B cell (primary cell): Measurements from ENCODE around the gene HYAL2. TPM values are rescaled to one million over a fixed set of nuclear protein-coding genes. Genes with fewer than 3 reads are reported as not detected.

Experiments
- ATAC-seq: fragments of 200-7000 bp; cut with Tn5 transposase; one replicate; pipeline ENCODE4 v1.10.0; 2021; ENCODE audit warnings: low read depth, mild to moderate bottlenecking, moderate number of reproducible peaks, moderate library complexity
- CTCF ChIA-PET: fragments of 350-600 bp; sonication (Branson Sonifier 250); formaldehyde crosslinking; loops from one replicate; lab custom pipeline; 2021; ENCODE audit warnings: antibody characterized with exemption, inconsistent platforms; lab: Charles Lee
- POLR2A ChIA-PET: fragments of 350-600 bp; sonication (Branson Sonifier 250); formaldehyde crosslinking; loops from one replicate; lab custom pipeline; 2021; ENCODE audit warnings: antibody characterized with exemption; lab: Charles Lee
- DNase-seq: peaks from one replicate; pipeline ENCODE4 v3.0.0; 2013
- H2AFZ ChIP-seq: 2 replicates; pipeline ENCODE4 v1.6.1; 2012; ENCODE audit warnings: mild to moderate bottlenecking, low read depth, low read length; ENCODE audit not compliant: insufficient read depth, poor library complexity, severe bottlenecking
- H3K27ac ChIP-seq, 2 donors: 1 replicate in 1 of 2; 2 replicates in 1 of 2; pipeline ENCODE4 v1.5.1; 2012 to 2013; ENCODE audit warnings: low read length in 2 of 2, mild to moderate bottlenecking in 2 of 2, moderate library complexity in 1 of 2
- H3K27me3 ChIP-seq, 4 experiments: fragments of 200-600 bp in 1 of 4; sonication (generic) in 1 of 4; replicated peaks in 1 of 4; 1 replicate in 2 of 4; 2 replicates in 2 of 4; pipeline versions ENCODE4 v1.6.1 to v1.7.0; 2013 to 2016; ENCODE audit warnings: low read length in 3 of 4, mild to moderate bottlenecking in 2 of 4, mixed read lengths in 1 of 4, moderate library complexity in 1 of 4; ENCODE audit not compliant: insufficient read depth in 4 of 4, control insufficient read depth in 3 of 4; ENCODE audit errors: control extremely low read depth in 1 of 4
- H3K36me3 ChIP-seq, 2 experiments: replicated peaks in 1 of 2; 1 replicate in 1 of 2; 2 replicates in 1 of 2; pipeline versions ENCODE4 v1.6.1 to v1.7.1; 2013; ENCODE audit warnings: low read length in 1 of 2; ENCODE audit not compliant: insufficient read depth in 2 of 2, control insufficient read depth in 1 of 2; ENCODE audit errors: control extremely low read depth in 1 of 2, extremely low read depth in 1 of 2
- H3K4me1 ChIP-seq, 2 donors: fragments of 200-600 bp in 1 of 2; sonication (generic) in 1 of 2; 1 replicate in 1 of 2; 2 replicates in 1 of 2; pipeline versions ENCODE4 v1.5.1 to v1.6.1; 2013 to 2017; ENCODE audit warnings: low read length in 2 of 2; ENCODE audit not compliant: control insufficient read depth in 2 of 2, insufficient read depth in 2 of 2
- H3K4me2 ChIP-seq: replicated peaks from 2 replicates; pipeline ENCODE3; 2012; ENCODE audit warnings: mild to moderate bottlenecking, low read depth, low read length; ENCODE audit not compliant: poor library complexity, severe bottlenecking
- H3K4me3 ChIP-seq, 5 experiments: fragments of 200-600 bp in 1 of 5; sonication (generic) in 1 of 5; 1 replicate in 3 of 5; 2 replicates in 2 of 5; pipeline versions ENCODE4 v1.5.1 to v1.7.0; 2011 to 2016; ENCODE audit warnings: low read length in 4 of 5, mild to moderate bottlenecking in 4 of 5, low read depth in 2 of 5, control low read depth in 1 of 5, moderate library complexity in 1 of 5; ENCODE audit not compliant: insufficient read depth in 1 of 5; ENCODE audit errors: control extremely low read depth in 1 of 5, extremely low read depth in 1 of 5
- H3K79me2 ChIP-seq: fragments of 200-600 bp; sonication (generic); one replicate; pipeline ENCODE4 v1.6.0; 2016; ENCODE audit warnings: low read length; ENCODE audit not compliant: control insufficient read depth, insufficient read depth
- H3K9ac ChIP-seq: fragments of 200-600 bp; sonication (generic); 2 replicates; pipeline ENCODE4 v1.6.1; 2017; ENCODE audit warnings: mild to moderate bottlenecking, low read length, moderate library complexity
- H3K9me3 ChIP-seq, 3 donors: one replicate each; pipeline versions ENCODE4 v1.6.1 to v1.7.1; 2013; ENCODE audit warnings: low read length in 2 of 3; ENCODE audit not compliant: control insufficient read depth in 2 of 3, insufficient read depth in 1 of 3; ENCODE audit errors: control extremely low read depth in 1 of 3
- H4K20me1 ChIP-seq: 2 replicates; pipeline ENCODE4 v1.6.0; 2012; ENCODE audit warnings: mild to moderate bottlenecking, low read length; ENCODE audit not compliant: insufficient read depth, control insufficient read depth, poor library complexity, severe bottlenecking
- H3K27ac Mint-ChIP-seq: one replicate; pipeline ENCODE4 v1.8.0; 2021; ENCODE audit warnings: mixed read lengths
- H3K27me3 Mint-ChIP-seq: one replicate; pipeline ENCODE4 v1.8.0; 2021; ENCODE audit warnings: mixed read lengths
- H3K4me1 Mint-ChIP-seq: one replicate; pipeline ENCODE4 v1.8.0; 2021; ENCODE audit warnings: mixed read lengths
- H3K4me3 Mint-ChIP-seq: one replicate; pipeline ENCODE4 v1.8.0; 2021; ENCODE audit warnings: mixed read lengths
- H3K9me3 Mint-ChIP-seq: one replicate; pipeline ENCODE4 v1.8.0; 2022; ENCODE audit warnings: mixed read lengths; ENCODE audit not compliant: insufficient read depth
- EZH2 ChIP-seq: IDR thresholded peaks from 2 replicates; pipeline ENCODE4 v1.6.1; 2012; ENCODE audit warnings: borderline replicate concordance, low read depth, mild to moderate bottlenecking, moderate library complexity, low read length; ENCODE audit not compliant: insufficient read depth, poor library complexity, severe bottlenecking
- WGBS: methylation state at CpG from one replicate; pipeline ENCODE4 v1.1.5; 2013; ENCODE audit warnings: missing lambda C conversion rate; ENCODE audit not compliant: insufficient coverage; 5-methylcytosine and 5-hydroxymethylcytosine counted together
- intact Hi-C: fragments of 100-400 bp; cut with micrococcal nuclease; formaldehyde crosslinking; loops from one replicate; pipeline ENCODE4 v1.10.0; 2022
- polyA plus RNA-seq: library from polyadenylated mRNA; depleted of rRNA; stranded (reverse); fragments of >200 nt; gene quantifications from 2 replicates; pipeline ENCODE4 v1.2.3, GENCODE V29; 2012
- total RNA-seq, 2 donors: library from RNA; stranded (reverse); fragments of 120-200 nt in 1 of 2; gene quantifications; 1 replicate in 1 of 2; 2 replicates in 1 of 2; pipeline versions ENCODE4 v1.2.3 to v1.2.4, GENCODE V29; 2013 to 2022
- TF ChIP-seq, protein P1 (sequence below): fragments of 200-600 bp; IDR thresholded peaks from one replicate; pipeline ENCODE4 v1.8.0; 2022; ENCODE audit warnings: antibody characterized with exemption, mild to moderate bottlenecking

HYAL2 gene
- total and polyA plus RNA-seq, 2 donors (not counting 1 experiment from before 2014, with no cell fraction given), result 4.2 to 5.1 TPM

DNA sequence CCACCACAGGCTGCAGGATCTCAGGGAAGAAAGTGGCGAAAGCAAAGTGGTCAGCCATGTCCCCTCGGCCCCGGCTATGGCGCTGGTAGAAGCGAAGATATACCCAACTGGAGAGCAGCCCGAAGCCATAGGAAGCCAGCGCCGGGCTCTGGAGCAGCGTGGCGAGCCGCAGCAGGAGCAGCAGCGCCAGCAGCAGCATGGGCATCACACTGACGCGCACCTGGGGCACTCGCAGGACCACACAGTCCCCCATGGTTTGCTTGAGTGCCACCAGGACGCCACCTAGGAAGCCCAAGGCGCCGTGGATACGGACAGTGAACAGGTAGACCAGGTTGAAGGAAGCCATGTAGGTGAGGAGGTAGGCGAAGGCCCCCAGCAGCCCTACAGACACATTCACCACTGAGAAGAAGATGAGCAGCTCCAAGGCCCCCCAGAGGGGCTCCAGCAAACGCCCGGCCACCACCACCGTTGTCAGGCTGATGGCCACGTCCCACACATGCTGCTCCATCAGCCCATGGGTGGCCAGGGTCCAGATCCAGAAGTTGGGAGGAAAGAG lies 35.9 kb upstream of the HYAL2 start:
- H3K27me3 ChIP-seq, result no peaks in the 10 kb centered on the region
- WGBS, result 82% methylated on average over 16 of the region's 24 CpGs
- TF ChIP-seq EZH2, result no peak
- TF ChIP-seq, protein P1, sequence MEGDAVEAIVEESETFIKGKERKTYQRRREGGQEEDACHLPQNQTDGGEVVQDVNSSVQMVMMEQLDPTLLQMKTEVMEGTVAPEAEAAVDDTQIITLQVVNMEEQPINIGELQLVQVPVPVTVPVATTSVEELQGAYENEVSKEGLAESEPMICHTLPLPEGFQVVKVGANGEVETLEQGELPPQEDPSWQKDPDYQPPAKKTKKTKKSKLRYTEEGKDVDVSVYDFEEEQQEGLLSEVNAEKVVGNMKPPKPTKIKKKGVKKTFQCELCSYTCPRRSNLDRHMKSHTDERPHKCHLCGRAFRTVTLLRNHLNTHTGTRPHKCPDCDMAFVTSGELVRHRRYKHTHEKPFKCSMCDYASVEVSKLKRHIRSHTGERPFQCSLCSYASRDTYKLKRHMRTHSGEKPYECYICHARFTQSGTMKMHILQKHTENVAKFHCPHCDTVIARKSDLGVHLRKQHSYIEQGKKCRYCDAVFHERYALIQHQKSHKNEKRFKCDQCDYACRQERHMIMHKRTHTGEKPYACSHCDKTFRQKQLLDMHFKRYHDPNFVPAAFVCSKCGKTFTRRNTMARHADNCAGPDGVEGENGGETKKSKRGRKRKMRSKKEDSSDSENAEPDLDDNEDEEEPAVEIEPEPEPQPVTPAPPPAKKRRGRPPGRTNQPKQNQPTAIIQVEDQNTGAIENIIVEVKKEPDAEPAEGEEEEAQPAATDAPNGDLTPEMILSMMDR, result no peak
- H3K4me3 Mint-ChIP-seq, result peak overlapping the region; percentile 99
- H3K4me3 ChIP-seq, result peak overlapping the region; percentile 19 to 93 (median 85)
- H3K9me3 Mint-ChIP-seq, result no peaks in the 10 kb centered on the region
- peak overlapping the region; percentile 60 to 81 for H3K27ac ChIP-seq
- DNase-seq (no peak), ATAC-seq (no peak)
- H3K79me2 ChIP-seq, result peaks cover 49% of the 10 kb centered on the region
- peak overlapping the region; percentile 80 for H2AFZ ChIP-seq
- POLR2A ChIA-PET, result no interaction called here
- peaks cover 27 to 37% of the 10 kb centered on the region in 2 donors for H3K4me1 ChIP-seq
- H3K27me3 Mint-ChIP-seq, result no peaks in the 10 kb centered on the region
- peak overlapping the region; percentile 82 for H3K27ac Mint-ChIP-seq
- peak overlapping the region; percentile 94 for H3K4me2 ChIP-seq
- no peaks in the 10 kb centered on the region for H3K9me3 ChIP-seq
- intact Hi-C loops, result loop anchor here (2.0 kb wide), 2 partner anchors 22 to 1026 kb away; partner anchors contain the start of gene MANF
- peak overlapping the region; percentile 74 for H3K9ac ChIP-seq
- peaks cover 54% of the 10 kb centered on the region for H4K20me1 ChIP-seq
- CTCF ChIA-PET, result interaction anchor here (5.2 kb wide), 1 partner anchor 10 kb away, joined by 27 read pairs; no protein-coding TSS in a partner anchor
- H3K36me3 ChIP-seq, result peaks cover 5 to 35% of the 10 kb centered on the region in 2 experiments
- H3K4me1 Mint-ChIP-seq, result peaks cover 49% of the 10 kb centered on the region

DNA sequence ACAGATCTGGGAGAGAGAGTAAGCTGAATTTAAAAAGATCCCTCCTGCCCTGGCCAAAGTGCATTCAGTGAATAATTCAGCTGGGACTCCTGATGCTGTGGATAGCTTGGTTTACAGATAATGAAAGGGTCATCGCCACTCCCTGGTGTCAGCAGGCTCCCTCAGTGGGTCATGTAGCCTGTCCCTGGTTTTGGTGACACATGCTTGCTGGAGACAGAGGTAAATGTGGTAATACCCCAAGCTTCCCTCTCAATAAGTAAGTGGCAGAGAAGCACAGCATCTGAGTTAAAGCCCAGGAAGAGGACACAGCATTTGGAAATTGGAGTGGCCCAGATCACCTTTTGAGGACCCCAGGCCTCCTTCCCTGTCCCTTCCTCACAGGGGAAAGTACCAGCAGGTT lies 34.9 kb upstream of the HYAL2 start:
- H3K79me2 ChIP-seq, result peaks cover 54% of the 10 kb centered on the region
- peak overlapping the region; percentile 74 for H3K9ac ChIP-seq
- peaks cover 50% of the 10 kb centered on the region for H3K4me1 Mint-ChIP-seq
- DNase-seq, result no peak
- no peaks in the 10 kb centered on the region for H3K27me3 Mint-ChIP-seq
- H3K4me3 Mint-ChIP-seq, result peak overlapping the region; percentile 99
- intact Hi-C loops, result no loop called here
- H3K4me3 ChIP-seq, result peak overlapping the region in 1 of 5 experiments; percentile 88
- H3K27ac Mint-ChIP-seq, result peak overlapping the region; percentile 70
- H4K20me1 ChIP-seq, result peaks cover 64% of the 10 kb centered on the region
- ChIA-PET POLR2A (interaction anchor here (1.2 kb wide), 1 partner anchor 9 kb away, joined by 3 read pairs; no protein-coding TSS in a partner anchor), CTCF (interaction anchor here (5.2 kb wide), 1 partner anchor 9 kb away, joined by 27 read pairs; no protein-coding TSS in a partner anchor)
- H2AFZ ChIP-seq, result no peak overlapping the region
- H3K27me3 ChIP-seq, result no peaks in the 10 kb centered on the region
- H3K27ac ChIP-seq, result peak overlapping the region in 1 of 2 donors; percentile 81
- peaks cover 5 to 44% of the 10 kb centered on the region in 2 experiments for H3K36me3 ChIP-seq
- no peaks in the 10 kb centered on the region for H3K9me3 Mint-ChIP-seq
- ATAC-seq, result no peak
- 100% methylated on average over 1 of the region's 1 CpG for WGBS
- TF ChIP-seq, protein P1, result no peak
- no peak for TF ChIP-seq EZH2
- no peaks in the 10 kb centered on the region for H3K9me3 ChIP-seq
- peaks cover 27 to 37% of the 10 kb centered on the region in 2 donors for H3K4me1 ChIP-seq
- peak overlapping the region; percentile 94 for H3K4me2 ChIP-seq
